Measurements from ENCODE around the gene PCDHGA1.

The PCDHGA1 gene

DNA sequence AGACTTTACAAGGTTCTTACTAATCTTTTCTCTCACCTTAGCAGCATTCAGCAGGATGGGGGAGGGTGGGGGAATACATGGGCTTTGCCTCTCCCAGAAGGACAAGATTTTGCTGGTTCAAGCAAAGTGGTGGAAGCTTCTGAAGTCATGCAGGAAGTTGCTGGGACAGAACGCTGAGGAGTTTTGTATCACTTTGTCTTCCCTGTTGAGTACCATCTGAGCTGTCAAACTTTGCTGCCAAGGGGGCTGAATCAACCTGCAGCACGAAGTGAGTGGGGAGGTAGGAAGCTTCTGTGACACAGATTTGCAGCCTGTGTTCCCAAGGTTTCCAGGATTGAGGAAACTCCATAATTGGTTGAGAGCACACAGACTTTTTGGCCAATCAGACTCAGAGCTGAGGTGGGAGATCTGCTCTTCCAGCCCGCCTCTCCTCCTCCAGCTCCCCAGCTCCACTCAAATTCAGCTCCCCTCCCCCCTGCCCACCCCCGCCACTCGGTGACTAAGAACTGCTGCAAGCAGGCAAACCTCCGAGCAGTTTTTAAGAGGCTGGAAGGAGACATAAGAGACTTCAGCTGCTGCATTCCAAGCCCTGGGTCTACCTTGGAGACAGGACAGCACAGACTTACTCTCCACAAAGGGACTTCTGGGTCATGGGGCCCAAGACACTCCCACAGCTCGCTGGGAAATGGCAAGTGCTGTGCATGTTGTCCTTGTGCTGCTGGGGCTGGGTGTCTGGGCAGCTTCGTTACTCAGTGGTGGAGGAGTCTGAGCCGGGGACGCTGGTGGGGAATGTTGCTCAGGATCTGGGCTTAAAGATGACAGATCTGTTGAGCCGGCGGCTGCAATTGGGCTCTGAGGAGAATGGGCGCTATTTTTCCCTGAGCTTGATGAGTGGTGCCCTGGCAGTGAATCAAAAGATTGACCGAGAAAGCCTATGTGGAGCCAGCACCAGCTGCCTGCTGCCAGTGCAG, 158.6 kb downstream of the PCDHGA1 start, which contains the start of gene PCDHGC5:
TSS of gene PCDHGC5 (plus strand) at position 491 of the 971 bp plus-strand sequence. CDS start at position 651, 160 bp downstream.
- TF ChIP-seq, protein P1, sequence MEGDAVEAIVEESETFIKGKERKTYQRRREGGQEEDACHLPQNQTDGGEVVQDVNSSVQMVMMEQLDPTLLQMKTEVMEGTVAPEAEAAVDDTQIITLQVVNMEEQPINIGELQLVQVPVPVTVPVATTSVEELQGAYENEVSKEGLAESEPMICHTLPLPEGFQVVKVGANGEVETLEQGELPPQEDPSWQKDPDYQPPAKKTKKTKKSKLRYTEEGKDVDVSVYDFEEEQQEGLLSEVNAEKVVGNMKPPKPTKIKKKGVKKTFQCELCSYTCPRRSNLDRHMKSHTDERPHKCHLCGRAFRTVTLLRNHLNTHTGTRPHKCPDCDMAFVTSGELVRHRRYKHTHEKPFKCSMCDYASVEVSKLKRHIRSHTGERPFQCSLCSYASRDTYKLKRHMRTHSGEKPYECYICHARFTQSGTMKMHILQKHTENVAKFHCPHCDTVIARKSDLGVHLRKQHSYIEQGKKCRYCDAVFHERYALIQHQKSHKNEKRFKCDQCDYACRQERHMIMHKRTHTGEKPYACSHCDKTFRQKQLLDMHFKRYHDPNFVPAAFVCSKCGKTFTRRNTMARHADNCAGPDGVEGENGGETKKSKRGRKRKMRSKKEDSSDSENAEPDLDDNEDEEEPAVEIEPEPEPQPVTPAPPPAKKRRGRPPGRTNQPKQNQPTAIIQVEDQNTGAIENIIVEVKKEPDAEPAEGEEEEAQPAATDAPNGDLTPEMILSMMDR (IDR thresholded peaks at IDR 0.05; ENCODE audit: low read depth, low read length) = no peak
- no peak for DNase-seq
- Histone ChIP-seq H3K36me3 (peaks cover 72% of the 10 kb centered on the region), H3K4me1 (no peaks in the 10 kb centered on the region; the same call in none of the 2 replicates), H3K27me3 (no peaks in the 10 kb centered on the region), H3K9me3 (no peaks in the 10 kb centered on the region), H3K4me3 (ENCODE audit: low read depth, low read length) (no peak within 1 kb of the TSS)

DNA sequence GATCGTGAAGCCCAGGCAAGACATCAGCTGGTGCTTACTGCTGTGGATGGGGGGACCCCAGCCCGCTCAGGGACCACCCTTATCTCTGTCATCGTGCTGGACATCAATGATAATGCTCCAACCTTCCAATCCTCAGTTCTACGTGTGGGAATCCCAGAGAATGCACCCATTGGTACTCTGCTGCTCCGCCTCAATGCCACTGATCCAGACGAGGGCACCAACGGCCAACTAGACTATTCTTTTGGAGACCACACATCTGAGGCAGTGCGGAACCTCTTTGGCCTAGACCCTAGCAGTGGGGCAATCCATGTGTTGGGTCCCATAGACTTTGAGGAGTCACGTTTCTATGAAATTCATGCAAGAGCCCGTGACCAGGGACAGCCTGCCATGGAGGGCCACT, 159.5 kb downstream of the PCDHGA1 start:
- peaks cover 72% of the 10 kb centered on the region for H3K36me3 ChIP-seq
- no peak overlapping the region for H3K4me3 ChIP-seq (ENCODE audit: low read depth, low read length)
- no peaks in the 10 kb centered on the region for H3K9me3 ChIP-seq
- no peaks in the 10 kb centered on the region for H3K27me3 ChIP-seq
- DNase-seq = no peak
- TF ChIP-seq, protein P1 (IDR thresholded peaks at IDR 0.05; ENCODE audit: low read depth, low read length) = no peak
- H3K4me1 ChIP-seq = no peaks in the 10 kb centered on the region; the same call in 1 of the 2 replicates

DNA sequence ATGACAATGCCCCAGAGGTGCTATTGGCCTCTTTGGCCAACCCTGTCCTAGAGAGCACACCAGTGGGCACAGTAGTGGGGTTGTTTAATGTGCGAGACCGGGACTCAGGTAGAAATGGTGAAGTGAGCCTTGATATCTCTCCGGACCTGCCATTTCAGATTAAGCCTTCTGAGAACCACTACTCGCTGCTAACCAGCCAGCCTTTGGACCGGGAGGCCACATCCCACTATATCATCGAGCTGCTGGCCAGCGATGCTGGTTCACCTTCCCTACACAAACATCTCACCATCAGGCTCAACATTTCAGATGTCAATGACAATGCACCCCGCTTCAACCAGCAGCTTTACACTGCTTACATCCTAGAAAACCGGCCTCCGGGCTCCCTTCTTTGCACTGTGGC, 160.0 kb downstream of the PCDHGA1 start:
- H3K9me3 ChIP-seq = no peaks in the 10 kb centered on the region
- H3K27me3 ChIP-seq = no peaks in the 10 kb centered on the region
- H3K36me3 ChIP-seq = peaks cover 70% of the 10 kb centered on the region
- H3K4me1 ChIP-seq = no peaks in the 10 kb centered on the region; the same call in 1 of the 2 replicates
- no peak overlapping the region for H3K4me3 ChIP-seq (ENCODE audit: low read depth, low read length)
- no peak for DNase-seq
- TF ChIP-seq, protein P1 (IDR thresholded peaks at IDR 0.05; ENCODE audit: low read depth, low read length) = no peak

- no peak for DNase-seq
- H3K9me3 ChIP-seq = no peaks in the 10 kb centered on the region
- H3K36me3 ChIP-seq = peaks cover 65% of the 10 kb centered on the region
- H3K4me1 ChIP-seq = no peaks in the 10 kb centered on the region
- TF ChIP-seq, protein P1 (IDR thresholded peaks at IDR 0.05; ENCODE audit: low read depth, low read length) = no peak
- H3K4me3 ChIP-seq (ENCODE audit: low read depth, low read length) = no peak overlapping the region
- no peaks in the 10 kb centered on the region for H3K27me3 ChIP-seq
Observed at GRCh38 chr5:141490771-141491170, 160.5 kb downstream of the PCDHGA1 start.

DNA sequence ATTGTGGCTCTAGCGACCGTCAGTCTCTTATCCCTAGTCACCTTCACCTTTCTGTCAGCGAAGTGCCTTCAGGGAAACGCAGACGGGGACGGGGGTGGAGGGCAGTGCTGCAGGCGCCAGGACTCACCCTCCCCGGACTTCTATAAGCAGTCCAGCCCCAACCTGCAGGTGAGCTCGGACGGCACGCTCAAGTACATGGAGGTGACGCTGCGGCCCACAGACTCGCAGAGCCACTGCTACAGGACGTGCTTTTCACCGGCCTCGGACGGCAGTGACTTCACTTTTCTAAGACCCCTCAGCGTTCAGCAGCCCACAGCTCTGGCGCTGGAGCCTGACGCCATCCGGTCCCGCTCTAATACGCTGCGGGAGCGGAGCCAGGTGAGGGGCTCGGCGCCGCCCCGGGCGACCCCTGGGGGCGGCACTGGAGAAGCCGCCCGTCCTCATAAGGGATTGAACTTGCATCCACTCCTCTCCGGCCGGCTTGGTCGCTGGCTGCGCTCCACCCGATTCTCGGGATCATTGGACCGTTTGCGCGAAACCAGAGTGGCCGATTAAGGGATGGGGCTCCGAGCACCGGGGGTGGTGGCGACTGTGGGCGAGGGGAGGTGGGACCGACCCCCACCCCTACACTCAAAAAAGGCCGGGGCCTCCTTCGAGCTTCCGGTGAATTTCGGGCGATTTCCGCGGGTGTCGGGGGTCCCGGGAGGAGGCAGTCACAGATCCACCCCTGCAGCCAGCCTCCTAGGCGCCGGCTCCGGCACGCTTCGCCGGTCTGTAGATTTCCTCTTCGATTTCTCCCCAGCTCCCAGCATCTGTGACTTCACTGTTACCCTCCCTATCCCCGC, 161.2 kb downstream of the PCDHGA1 start:
- no peak for DNase-seq
- H3K9me3 ChIP-seq = no peaks in the 10 kb centered on the region
- no peaks in the 10 kb centered on the region for H3K27me3 ChIP-seq
- TF ChIP-seq, protein P1 (IDR thresholded peaks at IDR 0.05; ENCODE audit: low read depth, low read length) = no peak
- H3K4me3 ChIP-seq (ENCODE audit: low read depth, low read length) = no peak overlapping the region
- H3K4me1 ChIP-seq = no peaks in the 10 kb centered on the region
- peaks cover 58% of the 10 kb centered on the region for H3K36me3 ChIP-seq
